Endothelial cell of hepatic sinusoid (primary cell): ENCODE results near the gene KDM1A.

Experiments
- in situ Hi-C: cut with HindIII; loops from 2 replicates; pipeline ENCODE4 v1.10.0; 2017; ENCODE audit warnings: low sequenced_read_pairs

Gene KDM1A

GRCh38 chr1:23103001-23103889 lies 84.0 kb downstream of the KDM1A start:
- in situ Hi-C loops: no loop called here

DNA sequence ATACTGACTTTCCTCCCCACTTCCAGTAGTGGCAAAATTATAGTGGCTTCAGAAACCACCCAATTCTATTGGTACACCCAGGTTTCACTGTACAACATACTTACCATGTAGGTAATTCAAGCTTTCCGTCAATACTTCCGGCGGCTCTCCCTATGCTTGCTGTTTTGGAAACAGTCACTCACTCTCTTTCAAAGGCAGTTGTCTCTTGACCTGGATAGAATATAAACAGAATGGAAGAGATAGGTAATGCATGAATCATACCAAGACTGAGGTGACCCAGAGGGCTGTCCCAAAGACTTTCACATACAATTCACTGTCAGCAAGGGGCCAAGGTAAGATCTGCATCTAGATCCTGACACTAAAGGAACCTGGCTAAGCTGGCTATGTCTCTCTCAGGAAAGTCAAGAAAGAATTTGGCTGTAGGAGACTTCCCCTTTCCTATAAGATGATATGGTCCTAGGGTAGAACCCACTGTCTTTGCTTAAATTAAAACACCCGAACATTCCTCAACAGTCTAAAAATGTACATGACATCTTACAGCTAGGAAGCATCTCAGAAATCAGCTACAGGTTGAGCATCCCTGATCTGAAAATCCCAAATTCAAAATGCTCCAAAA lies 89.8 kb downstream of the KDM1A start:
- in situ Hi-C loops: no loop called here

DNA sequence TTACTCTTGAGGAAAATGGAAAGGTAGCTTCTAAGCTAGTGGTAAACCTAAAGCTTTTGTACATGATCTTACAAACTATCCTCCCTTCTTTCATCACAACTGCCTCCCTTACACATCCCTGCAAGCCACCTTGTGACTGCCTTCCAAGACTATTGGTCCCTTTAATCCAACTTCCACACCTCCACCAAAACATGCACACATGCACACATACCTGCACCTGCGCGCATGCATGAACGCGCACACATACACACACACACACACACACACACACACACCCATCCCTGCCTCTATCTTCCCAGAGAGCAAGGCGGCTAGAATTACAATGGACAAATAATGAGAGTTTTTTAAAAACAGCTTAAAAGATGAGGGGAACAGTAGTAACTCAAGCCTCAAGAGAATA lies 91.1 kb downstream of the KDM1A start:
- in situ Hi-C loops: loop anchor here (5.0 kb wide), 1 partner anchor 72 kb away; no protein-coding TSS in a partner anchor

GRCh38 chr1:23111600-23112535 lies 92.6 kb downstream of the KDM1A start:
- in situ Hi-C loops: loop anchor here (5.0 kb wide), 1 partner anchor 70 kb away; no protein-coding TSS in a partner anchor

DNA sequence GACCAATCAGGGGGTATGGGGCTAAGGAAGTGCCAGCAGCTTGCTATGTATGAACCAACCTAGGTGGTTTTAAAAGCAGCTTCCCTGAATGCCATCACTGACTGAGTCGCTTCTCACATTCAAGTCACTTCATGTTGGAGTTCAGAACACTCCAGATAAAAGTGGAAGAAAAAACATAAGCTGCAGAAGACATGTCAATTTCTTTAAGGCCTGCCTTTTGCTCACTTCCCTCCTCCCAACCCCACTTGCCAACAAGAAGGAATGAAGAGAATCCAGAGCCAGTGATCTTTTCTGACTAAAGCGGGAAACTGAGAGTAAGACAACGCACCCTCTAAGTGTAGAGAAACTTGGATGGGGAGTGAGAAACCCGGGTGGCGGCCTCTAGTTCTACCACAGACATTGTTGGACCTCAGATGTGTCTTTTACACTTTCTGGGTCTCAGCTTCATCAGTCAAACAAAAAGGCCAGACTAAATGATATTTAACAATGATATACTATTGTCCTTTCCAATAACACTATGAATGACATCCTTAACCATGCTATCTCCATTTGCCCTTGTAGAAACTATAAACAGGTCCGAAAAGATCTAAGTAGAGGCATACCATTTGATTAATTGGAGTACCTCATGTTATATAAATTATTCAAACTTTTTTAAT lies 95.3 kb downstream of the KDM1A start:
- in situ Hi-C loops: loop anchor here (5.0 kb wide), 1 partner anchor 68 kb away; no protein-coding TSS in a partner anchor

GRCh38 chr1:23116216-23116836 lies 97.1 kb downstream of the KDM1A start:
- in situ Hi-C loops: no loop called here

GRCh38 chr1:23116921-23117699 lies 97.8 kb downstream of the KDM1A start:
- in situ Hi-C loops: no loop called here

GRCh38 chr1:23118407-23118806 lies 99.1 kb downstream of the KDM1A start:
- in situ Hi-C loops: no loop called here

DNA sequence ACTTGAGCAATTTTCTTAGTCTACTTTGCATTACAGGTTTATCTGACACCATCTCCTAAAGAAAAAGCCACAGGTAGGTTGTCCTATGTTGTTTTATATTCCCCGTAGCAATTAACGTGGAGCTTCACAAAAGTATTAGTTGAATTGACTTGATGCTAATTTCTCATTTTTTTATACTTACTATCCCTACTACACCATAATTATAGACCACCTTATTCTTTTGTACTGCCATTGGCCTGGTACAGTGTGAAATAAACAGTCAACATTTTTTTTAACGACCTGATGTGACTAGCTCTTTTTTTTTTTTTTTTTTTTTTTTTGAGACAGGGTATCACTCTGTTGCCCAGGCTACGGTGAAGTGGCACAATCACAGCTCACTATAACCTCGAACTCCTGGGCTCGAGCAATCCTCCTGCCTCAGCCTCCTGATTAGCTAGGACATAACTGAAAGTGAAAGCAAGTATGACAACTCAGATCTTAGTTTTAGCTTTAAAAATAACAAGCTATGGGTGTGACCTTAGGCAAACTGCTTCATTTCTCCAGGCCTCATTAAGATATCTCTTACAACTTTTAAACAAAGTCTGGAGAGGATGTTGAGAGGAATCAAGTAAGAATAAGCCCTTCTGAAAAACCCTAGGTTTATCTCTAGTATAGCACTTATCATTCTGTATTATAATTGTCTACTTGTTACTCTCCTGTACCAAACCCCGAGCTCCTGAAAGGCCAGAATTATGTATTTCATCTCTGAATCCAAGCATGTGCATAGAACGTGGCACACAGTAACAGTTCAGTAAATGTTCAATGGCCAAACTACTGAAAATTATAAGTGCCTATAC lies 99.9 kb downstream of the KDM1A start:
- in situ Hi-C loops: no loop called here

GRCh38 chr1:23120383-23120782 lies 101.1 kb downstream of the KDM1A start:
- in situ Hi-C loops: no loop called here

- in situ Hi-C loops: no loop called here
Observed at GRCh38 chr1:23122023-23122748, 102.9 kb downstream of the KDM1A start.

DNA sequence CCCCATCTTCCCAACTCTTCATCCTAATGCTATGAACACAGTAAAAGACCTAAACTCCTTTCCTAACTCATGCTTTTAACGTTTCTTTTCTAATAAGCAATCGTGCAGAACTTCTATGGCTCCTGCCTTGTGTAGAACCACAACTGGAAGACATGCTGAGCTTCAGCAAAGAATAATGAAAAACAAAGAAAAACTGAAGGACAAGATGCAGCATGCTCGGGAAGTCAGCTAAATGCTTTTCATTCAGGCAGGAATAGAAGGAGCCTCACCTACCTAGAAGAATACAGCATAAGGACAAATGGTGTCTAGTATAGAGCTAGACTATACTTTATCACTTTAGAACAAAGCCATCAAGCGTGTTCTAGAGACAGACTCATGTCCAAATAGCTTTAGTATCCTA lies 103.5 kb downstream of the KDM1A start:
- in situ Hi-C loops: no loop called here

DNA sequence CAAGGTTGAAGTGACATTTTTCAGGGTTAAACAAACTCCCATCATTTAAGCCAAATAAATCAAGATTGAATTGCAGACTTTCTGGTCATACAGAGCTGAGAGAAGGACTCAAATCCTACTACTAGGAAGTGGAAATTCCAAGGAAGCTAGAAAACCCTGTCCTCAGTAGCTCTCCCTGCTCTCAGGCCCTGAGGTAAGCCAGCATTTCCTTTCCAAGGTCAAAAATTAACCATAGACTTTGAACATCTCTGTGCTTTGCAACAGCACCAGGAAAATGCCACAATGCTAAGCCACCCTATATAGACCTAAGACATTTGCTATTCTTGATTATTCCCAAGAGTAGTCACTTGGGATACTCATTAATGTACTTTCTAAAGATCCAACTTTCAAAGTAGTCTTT lies 104.3 kb downstream of the KDM1A start:
- in situ Hi-C loops: no loop called here

DNA sequence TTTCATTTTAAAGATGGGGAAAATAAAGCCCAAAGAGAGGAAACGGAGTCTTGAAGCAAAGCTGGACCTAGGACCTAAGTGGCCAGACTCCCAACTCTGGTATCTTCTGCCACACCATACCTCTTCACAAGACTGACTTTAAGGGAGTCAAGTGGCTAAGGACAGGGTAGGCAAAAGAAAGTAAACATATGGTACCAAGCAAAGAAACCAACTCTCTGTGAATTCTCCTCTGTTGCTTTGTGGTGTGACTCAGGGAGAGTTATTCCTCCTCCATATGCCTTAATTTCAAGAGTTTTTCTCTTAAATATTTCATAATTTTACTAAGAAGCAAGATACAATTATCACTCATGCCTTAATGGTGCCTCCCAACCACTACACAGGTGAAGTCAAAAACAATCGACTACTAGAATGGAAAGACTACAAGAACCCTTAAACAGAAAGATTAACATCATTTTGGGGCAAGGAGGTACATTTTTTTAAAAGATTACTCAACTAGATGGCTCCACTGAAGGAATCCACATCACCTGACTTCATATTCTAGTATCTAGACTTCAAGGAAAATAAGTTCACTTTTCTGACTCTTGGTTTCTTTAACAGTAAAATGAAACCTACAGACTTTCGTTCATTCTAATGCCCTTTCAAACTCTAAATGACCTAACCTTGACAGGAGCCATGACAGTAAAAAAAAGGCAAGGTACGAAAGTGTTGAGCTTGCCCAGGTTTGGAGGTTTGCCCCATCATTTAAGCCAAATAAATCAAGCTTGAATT lies 105.2 kb downstream of the KDM1A start:
- in situ Hi-C loops: no loop called here

- in situ Hi-C loops: no loop called here
Observed at GRCh38 chr1:23125489-23125888, 106.2 kb downstream of the KDM1A start.

DNA sequence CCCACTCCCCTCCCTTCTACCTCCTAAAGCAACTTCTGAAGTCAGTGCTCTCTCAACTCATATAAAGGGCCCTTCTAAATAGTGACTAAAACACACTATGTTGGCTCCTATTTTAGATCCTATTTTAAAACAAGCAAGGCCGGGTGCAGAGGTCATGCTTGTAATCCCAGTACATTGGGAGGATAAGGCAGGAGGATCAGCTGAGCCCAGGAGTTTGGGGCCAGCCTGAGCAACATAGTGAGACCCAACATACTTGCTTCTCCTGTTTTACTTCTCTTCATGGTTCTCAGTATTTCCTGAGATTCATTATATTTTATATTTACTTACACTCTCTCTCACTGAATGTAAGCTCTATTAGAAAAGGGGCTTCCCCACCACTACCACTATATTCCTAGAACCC lies 106.9 kb downstream of the KDM1A start:
- in situ Hi-C loops: no loop called here

- in situ Hi-C loops: no loop called here
Observed at GRCh38 chr1:23126801-23127200, 107.5 kb downstream of the KDM1A start.
